ENCODE measurements around the gene LRTM2.
"Not testable (repeated sequence)": the region's sequence is repeated elsewhere in the genome, so short reads cannot be mapped to it uniquely, and the experiment has no call there.

The LRTM2 gene

GRCh38 chr12:1817928-1818327 is 2.4 kb upstream of the LRTM2 start:
- H3K9me3 ChIP-seq (ENCODE audit: control extremely low read depth in 1 of 5, control insufficient read depth in 4 of 5, insufficient read depth in 2 of 5, low read depth in 1 of 5, low read length in 4 of 5); H3K4me3 ChIP-seq (ENCODE audit: control insufficient read depth in 1 of 7, extremely low read depth in 1 of 7, insufficient read depth in 4 of 7, low read depth in 2 of 7, low read length in 6 of 7); CTCF ChIA-PET; H3K36me3 ChIP-seq (ENCODE audit: control insufficient read depth in 4 of 4, insufficient read depth in 4 of 4, low read length in 3 of 4); DNase-seq; H3K27ac ChIP-seq (ENCODE audit: insufficient read depth in 1 of 2, low read depth in 1 of 2, low read length in 2 of 2, poor library complexity in 1 of 2, severe bottlenecking in 2 of 2); POLR2A ChIA-PET: not testable (repeated sequence)
- Histone ChIP-seq H3K27me3 (replicated peaks in 2 of 5; ENCODE audit: control insufficient read depth in 4 of 5, insufficient read depth in 5 of 5, low read length in 4 of 5) (peaks cover 0 to 42% (median 24%) of the 10 kb centered on the region in 5 experiments), H3K4me1 (ENCODE audit: control extremely low read depth in 1 of 4, control insufficient read depth in 4 of 4, insufficient read depth in 4 of 4, low read length in 3 of 4) (peaks cover 0 to 13% (median 5%) of the 10 kb centered on the region in 4 experiments)
- 95% methylated on average over 9 of the region's 28 CpGs for WGBS (ENCODE audit: insufficient coverage)

- peaks cover 0 to 5% (median 5%) of the 10 kb centered on the region in 4 experiments for H3K4me1 ChIP-seq (ENCODE audit: control extremely low read depth in 1 of 4, control insufficient read depth in 4 of 4, insufficient read depth in 4 of 4, low read length in 3 of 4)
- CTCF ChIA-PET = no interaction called here
- POLR2A ChIA-PET = interaction anchor here (0.6 kb wide), 1 partner anchor 571 kb away, joined by 4 read pairs; no protein-coding TSS in a partner anchor
- WGBS (ENCODE audit: insufficient coverage) = 89% methylated on average over 6 of the region's 9 CpGs
- H3K36me3 ChIP-seq (ENCODE audit: control insufficient read depth in 4 of 4, insufficient read depth in 4 of 4, low read length in 3 of 4) = no peaks in the 10 kb centered on the region
- H3K27ac ChIP-seq (ENCODE audit: insufficient read depth in 1 of 2, low read depth in 1 of 2, low read length in 2 of 2, poor library complexity in 1 of 2, severe bottlenecking in 2 of 2) = no peak overlapping the region
- no peaks in the 10 kb centered on the region for H3K9me3 ChIP-seq (ENCODE audit: control extremely low read depth in 1 of 5, control insufficient read depth in 4 of 5, insufficient read depth in 2 of 5, low read depth in 1 of 5, low read length in 4 of 5)
- peaks cover 0 to 45% (median 24%) of the 10 kb centered on the region in 5 experiments for H3K27me3 ChIP-seq (replicated peaks in 2 of 5; ENCODE audit: control insufficient read depth in 4 of 5, insufficient read depth in 5 of 5, low read length in 4 of 5)
- DNase-seq = no peak
- no peak overlapping the region for H3K4me3 ChIP-seq (ENCODE audit: control insufficient read depth in 1 of 7, extremely low read depth in 1 of 7, insufficient read depth in 4 of 7, low read depth in 2 of 7, low read length in 6 of 7)
These were observed 1.3 kb upstream of the LRTM2 start for GRCh38 chr12:1819050-1819449.

DNA sequence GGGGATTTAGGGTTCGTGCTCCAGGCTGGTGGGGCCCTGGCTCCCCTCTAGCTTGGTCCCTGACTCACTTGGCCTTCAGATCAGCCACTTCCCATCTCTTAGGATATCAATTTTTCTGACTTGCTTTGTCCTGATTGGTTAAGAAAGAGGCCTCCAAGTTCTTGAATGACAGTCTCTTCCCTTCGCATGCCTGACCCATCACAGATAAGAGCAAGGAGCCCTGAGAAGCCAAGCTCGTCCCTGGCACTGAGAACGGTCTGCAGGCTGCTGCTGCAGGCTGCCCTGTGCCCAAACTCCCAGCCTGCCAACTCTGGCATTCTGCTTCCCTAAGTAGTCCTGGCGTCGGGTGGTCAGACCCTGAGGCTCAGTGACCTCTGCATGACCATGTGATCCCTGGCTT is 794 bp upstream of the LRTM2 start:
- ChIA-PET POLR2A (no interaction called here), CTCF (no interaction called here)
- 73% methylated on average over 5 of the region's 6 CpGs for WGBS (ENCODE audit: insufficient coverage)
- Histone ChIP-seq H3K4me1 (ENCODE audit: control extremely low read depth in 1 of 4, control insufficient read depth in 4 of 4, insufficient read depth in 4 of 4, low read length in 3 of 4) (peaks cover 0 to 5% (median 3%) of the 10 kb centered on the region in 4 experiments), H3K9me3 (ENCODE audit: control extremely low read depth in 1 of 5, control insufficient read depth in 4 of 5, insufficient read depth in 2 of 5, low read depth in 1 of 5, low read length in 4 of 5) (no peaks in the 10 kb centered on the region), H3K27me3 (replicated peaks in 2 of 5; ENCODE audit: control insufficient read depth in 4 of 5, insufficient read depth in 5 of 5, low read length in 4 of 5) (peaks cover 0 to 42% (median 24%) of the 10 kb centered on the region in 5 experiments), H3K36me3 (ENCODE audit: control insufficient read depth in 4 of 4, insufficient read depth in 4 of 4, low read length in 3 of 4) (no peaks in the 10 kb centered on the region), H3K27ac (ENCODE audit: insufficient read depth in 1 of 2, low read depth in 1 of 2, low read length in 2 of 2, poor library complexity in 1 of 2, severe bottlenecking in 2 of 2) (no peak overlapping the region), H3K4me3 (ENCODE audit: control insufficient read depth in 1 of 7, extremely low read depth in 1 of 7, insufficient read depth in 4 of 7, low read depth in 2 of 7, low read length in 6 of 7) (no peak overlapping the region)
- DNase-seq = no peak

GRCh38 chr12:1820896-1821291 is 529 bp downstream of the LRTM2 start:
- ChIA-PET POLR2A (no interaction called here), CTCF (interaction anchor here (1.0 kb wide), 1 partner anchor 10 kb away, joined by 3 read pairs; no protein-coding TSS in a partner anchor)
- Histone ChIP-seq H3K27ac (ENCODE audit: insufficient read depth in 1 of 2, low read depth in 1 of 2, low read length in 2 of 2, poor library complexity in 1 of 2, severe bottlenecking in 2 of 2) (no peak overlapping the region), H3K9me3 (ENCODE audit: control extremely low read depth in 1 of 5, control insufficient read depth in 4 of 5, insufficient read depth in 2 of 5, low read depth in 1 of 5, low read length in 4 of 5) (no peaks in the 10 kb centered on the region), H3K27me3 (replicated peaks in 2 of 5; ENCODE audit: control insufficient read depth in 4 of 5, insufficient read depth in 5 of 5, low read length in 4 of 5) (peaks cover 0 to 42% (median 24%) of the 10 kb centered on the region in 5 experiments), H3K36me3 (ENCODE audit: control insufficient read depth in 4 of 4, insufficient read depth in 4 of 4, low read length in 3 of 4) (no peaks in the 10 kb centered on the region), H3K4me1 (ENCODE audit: control extremely low read depth in 1 of 4, control insufficient read depth in 4 of 4, insufficient read depth in 4 of 4, low read length in 3 of 4) (peaks cover 0 to 5% (median 2%) of the 10 kb centered on the region in 4 experiments), H3K4me3 (ENCODE audit: control insufficient read depth in 1 of 7, extremely low read depth in 1 of 7, insufficient read depth in 4 of 7, low read depth in 2 of 7, low read length in 6 of 7) (no peak overlapping the region)
- no peak for DNase-seq
- 67% methylated on average over 11 of the region's 11 CpGs for WGBS (ENCODE audit: insufficient coverage)

DNA sequence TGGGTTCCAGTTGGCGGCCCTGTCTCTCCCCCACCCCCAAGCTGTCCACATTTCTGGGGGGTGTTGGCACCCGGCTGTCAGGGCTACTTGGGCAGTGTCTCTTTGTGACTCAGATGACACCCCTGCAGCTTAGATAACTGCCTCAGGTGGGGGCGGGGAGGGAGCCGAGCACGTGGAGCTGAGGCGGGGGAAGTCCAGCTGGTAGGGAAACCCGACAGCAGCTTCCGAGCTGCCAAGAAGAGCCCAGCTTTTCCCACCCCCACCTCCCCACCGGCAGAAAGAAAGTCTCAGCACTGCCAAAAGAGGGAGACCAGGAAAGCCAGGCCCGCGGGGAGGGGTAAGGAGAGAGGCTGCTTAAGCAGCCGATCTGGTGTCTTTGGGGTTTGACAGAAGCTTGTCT is 1.4 kb downstream of the LRTM2 start:
- Histone ChIP-seq H3K4me1 (ENCODE audit: control extremely low read depth in 1 of 4, control insufficient read depth in 4 of 4, insufficient read depth in 4 of 4, low read length in 3 of 4) (peaks cover 0 to 5% (median 2%) of the 10 kb centered on the region in 4 experiments), H3K27me3 (replicated peaks in 2 of 5; ENCODE audit: control insufficient read depth in 4 of 5, insufficient read depth in 5 of 5, low read length in 4 of 5) (peaks cover 0 to 42% (median 24%) of the 10 kb centered on the region in 5 experiments), H3K9me3 (ENCODE audit: control extremely low read depth in 1 of 5, control insufficient read depth in 4 of 5, insufficient read depth in 2 of 5, low read depth in 1 of 5, low read length in 4 of 5) (no peaks in the 10 kb centered on the region), H3K27ac (ENCODE audit: insufficient read depth in 1 of 2, low read depth in 1 of 2, low read length in 2 of 2, poor library complexity in 1 of 2, severe bottlenecking in 2 of 2) (no peak overlapping the region), H3K4me3 (ENCODE audit: control insufficient read depth in 1 of 7, extremely low read depth in 1 of 7, insufficient read depth in 4 of 7, low read depth in 2 of 7, low read length in 6 of 7) (no peak overlapping the region), H3K36me3 (ENCODE audit: control insufficient read depth in 4 of 4, insufficient read depth in 4 of 4, low read length in 3 of 4) (no peaks in the 10 kb centered on the region)
- POLR2A ChIA-PET = no interaction called here
- no peak for DNase-seq
- 44% methylated on average over 3 of the region's 12 CpGs for WGBS (ENCODE audit: insufficient coverage)
- CTCF ChIA-PET = no interaction called here

DNA sequence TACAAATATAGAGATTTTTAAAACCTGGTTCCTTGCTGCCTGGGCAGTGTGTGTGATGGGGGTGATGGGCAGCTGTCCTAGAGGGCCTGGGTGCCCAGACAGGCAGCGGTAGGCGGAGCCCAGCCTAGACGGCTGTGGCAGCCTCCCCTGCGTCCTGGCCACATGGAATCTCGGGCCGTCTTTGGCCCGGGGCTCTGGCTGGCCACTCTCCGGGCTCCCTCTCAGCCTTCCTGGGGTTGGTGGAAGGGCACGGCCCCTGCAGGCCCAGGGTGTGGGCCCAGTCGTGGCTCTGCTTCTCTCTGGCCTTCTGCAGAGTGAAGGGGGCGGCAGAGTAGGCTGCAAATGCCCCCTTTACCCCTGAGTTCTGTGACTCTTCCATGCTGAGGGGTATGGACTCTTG is 2.3 kb downstream of the LRTM2 start:
- CTCF ChIA-PET = interaction anchor here (1.4 kb wide), 1 partner anchor 27 kb away, joined by 3 read pairs; no protein-coding TSS in a partner anchor
- H3K27ac ChIP-seq (ENCODE audit: insufficient read depth in 1 of 2, low read depth in 1 of 2, low read length in 2 of 2, poor library complexity in 1 of 2, severe bottlenecking in 2 of 2) = no peak overlapping the region
- 94% methylated on average over 10 of the region's 11 CpGs for WGBS (ENCODE audit: insufficient coverage)
- POLR2A ChIA-PET = no interaction called here
- no peaks in the 10 kb centered on the region for H3K36me3 ChIP-seq (ENCODE audit: control insufficient read depth in 4 of 4, insufficient read depth in 4 of 4, low read length in 3 of 4)
- H3K27me3 ChIP-seq (replicated peaks in 2 of 5; ENCODE audit: control insufficient read depth in 4 of 5, insufficient read depth in 5 of 5, low read length in 4 of 5) = peaks cover 0 to 42% (median 24%) of the 10 kb centered on the region in 5 experiments
- peaks cover 0 to 5% (median 2%) of the 10 kb centered on the region in 4 experiments for H3K4me1 ChIP-seq (ENCODE audit: control extremely low read depth in 1 of 4, control insufficient read depth in 4 of 4, insufficient read depth in 4 of 4, low read length in 3 of 4)
- H3K4me3 ChIP-seq (ENCODE audit: control insufficient read depth in 1 of 7, extremely low read depth in 1 of 7, insufficient read depth in 4 of 7, low read depth in 2 of 7, low read length in 6 of 7) = no peak overlapping the region
- no peak for DNase-seq
- H3K9me3 ChIP-seq (ENCODE audit: control extremely low read depth in 1 of 5, control insufficient read depth in 4 of 5, insufficient read depth in 2 of 5, low read depth in 1 of 5, low read length in 4 of 5) = no peaks in the 10 kb centered on the region

DNA sequence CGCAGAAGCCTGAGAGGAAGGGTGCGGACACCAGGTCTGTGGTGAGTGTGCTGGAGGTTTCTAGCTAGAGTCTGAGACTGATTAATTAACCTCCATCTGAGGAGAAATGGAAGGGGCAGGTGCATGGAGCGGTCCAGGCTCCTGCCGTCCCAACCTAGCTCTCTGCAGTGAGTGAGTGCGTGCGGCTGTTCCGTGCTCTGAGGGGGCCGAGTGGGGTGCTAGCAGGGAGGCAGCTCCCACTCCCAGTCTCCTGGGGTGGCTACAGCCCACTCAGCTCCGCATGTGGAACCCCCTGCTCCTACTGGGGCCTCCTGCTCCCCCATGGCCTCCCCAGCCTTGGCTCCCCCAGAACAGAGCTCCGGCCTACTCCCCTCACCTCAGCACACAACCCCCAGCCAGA is 2.9 kb downstream of the LRTM2 start:
- no peak overlapping the region for H3K27ac ChIP-seq (ENCODE audit: insufficient read depth in 1 of 2, low read depth in 1 of 2, low read length in 2 of 2, poor library complexity in 1 of 2, severe bottlenecking in 2 of 2)
- peaks cover 0 to 5% (median 2%) of the 10 kb centered on the region in 4 experiments for H3K4me1 ChIP-seq (ENCODE audit: control extremely low read depth in 1 of 4, control insufficient read depth in 4 of 4, insufficient read depth in 4 of 4, low read length in 3 of 4)
- DNase-seq = no peak
- no peak overlapping the region for H3K4me3 ChIP-seq (ENCODE audit: control insufficient read depth in 1 of 7, extremely low read depth in 1 of 7, insufficient read depth in 4 of 7, low read depth in 2 of 7, low read length in 6 of 7)
- peaks cover 0 to 42% (median 24%) of the 10 kb centered on the region in 5 experiments for H3K27me3 ChIP-seq (replicated peaks in 2 of 5; ENCODE audit: control insufficient read depth in 4 of 5, insufficient read depth in 5 of 5, low read length in 4 of 5)
- no peaks in the 10 kb centered on the region for H3K36me3 ChIP-seq (ENCODE audit: control insufficient read depth in 4 of 4, insufficient read depth in 4 of 4, low read length in 3 of 4)
- no peaks in the 10 kb centered on the region for H3K9me3 ChIP-seq (ENCODE audit: control extremely low read depth in 1 of 5, control insufficient read depth in 4 of 5, insufficient read depth in 2 of 5, low read depth in 1 of 5, low read length in 4 of 5)
- POLR2A ChIA-PET = no interaction called here
- CTCF ChIA-PET = interaction anchor here (0.8 to 1.4 kb wide), 2 partner anchors 28 to 109 kb away, joined by 3 read pairs; no protein-coding TSS in a partner anchor
- WGBS (ENCODE audit: insufficient coverage) = 96% methylated on average over 8 of the region's 10 CpGs
